GM18873 (cell line): Measurements from ENCODE around the gene NPPA.
A peak's percentile ranks its signal among the peaks of the same experiment; 100 is the strongest.
"Not testable (repeated sequence)": the region's sequence is repeated elsewhere in the genome, so short reads cannot be mapped to it uniquely, and the experiment has no call there.

Experiments
- ATAC-seq: cut with Tn5 transposase; IDR thresholded peaks from one replicate; pipeline ENCODE4 v1.9.1; 2021; ENCODE audit warnings: mild to moderate bottlenecking, moderate library complexity, moderate number of reproducible peaks; ENCODE audit not compliant: unreplicated experiment, low FRiP score

NPPA gene

DNA sequence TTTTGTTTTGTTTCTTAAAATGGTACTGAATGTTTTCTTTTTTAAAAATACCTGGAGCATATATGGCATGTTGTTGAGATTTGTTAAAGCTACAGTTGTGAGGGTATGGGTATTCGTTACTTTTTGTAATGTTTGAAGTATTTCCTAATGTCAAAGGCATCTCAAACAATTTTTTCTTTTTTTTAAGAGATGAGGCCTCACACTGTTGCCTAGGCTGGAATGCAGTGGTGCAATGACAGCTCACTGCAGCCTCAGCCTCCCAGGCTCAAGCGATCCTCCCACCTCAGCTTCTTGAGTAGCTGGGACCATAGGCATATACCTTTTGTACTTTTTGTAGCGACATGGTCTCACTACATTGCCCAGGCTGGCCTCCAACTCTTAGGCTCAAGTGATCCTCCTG, 25.5 kb downstream of the NPPA start:
- no peak for ATAC-seq

DNA sequence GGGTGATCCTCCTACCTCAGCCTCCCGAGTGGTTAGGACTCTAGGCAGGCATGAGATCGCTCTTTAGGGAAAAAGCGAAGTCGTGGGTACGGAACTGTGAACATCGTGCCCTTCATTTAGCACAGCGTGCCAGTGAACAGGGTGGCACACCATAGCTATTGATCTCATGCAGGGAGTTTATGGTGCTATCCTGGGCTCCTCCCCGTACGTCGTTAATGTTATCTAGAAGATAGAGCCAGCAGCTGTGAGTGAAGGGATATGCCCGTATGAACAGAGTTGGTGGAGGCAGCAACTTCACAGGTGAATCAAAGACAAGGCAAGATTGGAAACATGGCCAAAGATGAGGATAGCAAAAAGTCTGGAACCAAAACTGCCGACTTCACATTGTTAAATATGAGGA, 30.4 kb downstream of the NPPA start:
- no peak for ATAC-seq

DNA sequence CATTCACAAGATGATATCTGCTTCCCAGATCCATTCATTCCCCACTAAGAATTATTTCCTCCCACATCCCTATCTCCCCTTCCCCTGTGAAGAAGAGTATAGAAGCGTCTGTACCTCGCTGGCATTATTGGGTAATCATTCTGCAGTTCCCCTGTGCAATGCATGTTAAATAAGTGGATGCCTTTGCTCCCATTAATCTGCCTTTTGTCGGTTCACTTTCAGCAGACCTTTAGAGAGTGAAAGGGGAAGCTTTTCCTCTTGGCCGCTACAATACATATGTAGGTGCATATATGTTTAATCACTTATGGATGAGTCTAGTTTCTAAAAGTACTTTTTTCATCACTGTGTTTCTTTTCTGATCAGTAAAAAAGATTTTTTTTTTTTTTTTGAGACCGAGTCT, 34.6 kb downstream of the NPPA start:
- no peak for ATAC-seq

GRCh38 chr1:11807133-11807532, 40.5 kb downstream of the NPPA start:
- no peak for ATAC-seq

DNA sequence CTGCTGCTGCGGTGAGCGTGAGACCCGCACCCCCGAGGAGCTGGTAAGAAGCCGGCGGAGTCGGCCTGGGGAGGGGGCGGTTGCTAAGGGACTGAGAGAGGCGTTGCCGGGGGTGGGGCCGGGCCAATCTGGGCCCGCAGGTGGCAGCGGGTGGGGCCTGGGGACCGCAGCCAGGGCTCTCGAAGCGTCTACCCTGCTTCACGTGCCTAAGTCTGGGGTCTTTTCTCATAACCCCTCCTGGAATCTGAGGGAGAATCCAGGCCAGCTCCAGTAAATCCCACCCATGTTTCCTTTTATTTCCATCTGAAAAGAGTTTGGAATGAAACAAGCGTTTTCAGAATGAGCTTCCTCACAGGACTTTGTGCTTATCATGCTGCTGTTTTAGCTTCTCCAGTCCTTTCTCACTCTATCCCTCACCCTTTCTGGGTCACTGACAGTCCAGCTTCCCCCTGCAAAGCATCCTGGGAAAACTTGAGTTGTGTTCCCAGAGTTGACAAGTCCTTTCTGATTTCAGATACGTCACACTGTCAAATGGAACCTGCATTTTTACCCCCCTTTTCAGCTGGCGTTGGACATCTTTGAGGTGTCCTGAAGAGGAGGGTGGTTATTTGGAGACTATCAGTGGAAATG, 41.2 kb downstream of the NPPA start:
- ATAC-seq, result peak; percentile 26

DNA sequence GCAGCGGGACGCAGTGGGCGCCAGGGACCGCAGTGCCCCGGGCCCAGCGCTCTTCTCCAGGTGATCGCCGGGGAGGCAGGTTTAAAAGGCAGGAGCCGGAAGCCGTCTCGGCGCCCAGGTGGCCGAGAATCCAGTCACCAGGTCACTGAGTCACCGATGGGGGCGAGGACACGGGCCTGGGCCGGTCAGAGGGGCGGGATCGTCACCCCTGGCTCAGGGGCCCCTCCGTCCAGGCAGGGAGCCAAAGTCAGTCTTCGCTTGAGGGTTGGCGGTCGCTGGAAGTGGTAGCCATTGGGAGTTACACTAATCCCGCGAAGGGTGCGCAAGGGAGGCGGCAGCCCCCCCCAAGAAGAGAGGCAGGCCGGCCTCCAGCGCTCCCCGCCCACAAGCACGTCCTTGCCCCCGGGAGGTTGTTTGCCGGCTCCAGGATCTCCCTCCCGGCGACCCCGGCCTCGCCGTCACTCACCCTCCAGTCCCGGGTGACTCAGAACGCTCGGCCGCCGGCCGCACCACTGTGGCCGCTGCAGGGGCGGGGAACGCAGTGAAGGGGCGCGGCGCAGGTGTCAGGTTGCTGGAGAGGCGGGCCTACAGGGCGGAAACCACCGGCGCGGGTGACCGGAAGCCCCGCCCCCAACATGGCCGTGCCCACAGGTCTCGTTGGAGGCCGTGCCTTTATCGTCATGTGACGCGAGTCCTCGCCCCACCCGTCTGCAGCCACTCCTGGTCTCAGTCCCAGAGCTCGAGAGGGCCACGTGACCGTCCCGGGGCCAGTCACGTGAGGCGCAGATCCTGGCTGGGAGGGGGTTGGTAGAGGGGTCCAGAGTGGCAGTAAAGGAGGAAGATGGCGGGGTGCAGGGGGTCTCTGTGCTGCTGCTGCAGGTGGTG, 41.9 kb downstream of the NPPA start, which contains the start of the genes CLCN6 and MTHFR:
CLCN6 (plus strand) TSS at position 770 of the 885 bp plus-strand sequence; CDS start at position 842, 72 bp downstream.
MTHFR (minus strand) TSS at position 543 of the 885 bp plus-strand sequence. CDS start 2,848 bp downstream, outside the sequence.
- ATAC-seq, result peak; percentile 88

- no peak for ATAC-seq
Measured at GRCh38 chr1:11804666-11805421, 42.7 kb downstream of the NPPA start.

DNA sequence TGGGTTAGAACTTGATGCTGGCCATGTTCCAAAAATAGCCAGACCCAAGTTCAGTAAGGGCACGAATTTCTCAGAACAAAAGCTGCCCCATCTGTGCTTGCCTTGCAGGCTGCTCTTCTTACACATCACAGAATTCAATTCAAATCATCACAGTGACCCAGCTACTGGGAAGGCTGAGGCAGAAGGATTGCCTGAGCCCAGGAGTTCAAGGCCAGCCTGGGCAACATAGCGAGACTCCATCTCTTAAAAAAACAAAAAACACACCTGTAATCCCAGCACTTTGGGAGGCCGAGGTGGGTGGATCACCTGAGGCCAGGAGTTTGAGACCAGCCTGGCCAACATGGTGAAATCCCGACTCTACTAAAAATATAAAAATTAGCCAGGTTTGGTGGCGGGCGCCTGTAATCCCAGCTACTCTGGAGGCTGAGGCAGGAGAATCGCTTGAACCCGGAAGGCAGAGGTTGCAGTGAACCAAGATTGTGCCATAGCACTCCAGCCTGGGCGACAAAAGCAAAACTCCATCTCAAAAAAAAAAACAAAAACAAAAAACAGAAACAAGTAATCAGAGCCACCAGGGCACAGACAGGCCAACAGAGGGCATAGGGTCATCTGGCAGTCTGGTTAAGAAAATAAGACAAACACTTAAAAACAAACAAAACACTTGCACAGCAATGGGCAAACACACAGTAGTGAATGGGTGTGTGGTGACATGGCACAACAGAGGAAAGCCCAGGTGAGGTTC, 43.5 kb downstream of the NPPA start:
- ATAC-seq, result not testable (repeated sequence)

- no peak for ATAC-seq
Measured at GRCh38 chr1:11802973-11803885, 44.4 kb downstream of the NPPA start.

- ATAC-seq, result no peak
Measured at GRCh38 chr1:11802616-11802972, 45.0 kb downstream of the NPPA start.

- no peak for ATAC-seq
Measured at GRCh38 chr1:11800756-11801433, 46.7 kb downstream of the NPPA start.

DNA sequence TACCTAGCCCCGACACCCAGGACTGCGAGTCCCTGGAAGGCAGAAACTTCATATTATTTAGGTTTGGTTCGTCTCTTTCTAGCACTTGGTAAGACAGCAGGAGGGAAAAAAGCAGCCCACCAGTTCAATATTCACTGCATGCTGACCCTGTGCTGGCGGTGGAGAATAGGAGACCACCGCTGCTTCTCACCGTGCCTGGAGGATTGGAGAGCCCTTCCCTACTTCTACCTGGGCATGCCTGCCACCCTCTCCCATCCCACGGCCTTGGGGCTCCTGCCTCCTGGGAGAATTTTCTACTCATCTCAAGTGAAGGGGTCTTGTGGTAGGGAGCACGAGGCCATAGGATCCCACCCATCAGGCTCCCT, 47.2 kb downstream of the NPPA start:
- ATAC-seq, result no peak

GRCh38 chr1:11799896-11800295, 47.7 kb downstream of the NPPA start:
- no peak for ATAC-seq

DNA sequence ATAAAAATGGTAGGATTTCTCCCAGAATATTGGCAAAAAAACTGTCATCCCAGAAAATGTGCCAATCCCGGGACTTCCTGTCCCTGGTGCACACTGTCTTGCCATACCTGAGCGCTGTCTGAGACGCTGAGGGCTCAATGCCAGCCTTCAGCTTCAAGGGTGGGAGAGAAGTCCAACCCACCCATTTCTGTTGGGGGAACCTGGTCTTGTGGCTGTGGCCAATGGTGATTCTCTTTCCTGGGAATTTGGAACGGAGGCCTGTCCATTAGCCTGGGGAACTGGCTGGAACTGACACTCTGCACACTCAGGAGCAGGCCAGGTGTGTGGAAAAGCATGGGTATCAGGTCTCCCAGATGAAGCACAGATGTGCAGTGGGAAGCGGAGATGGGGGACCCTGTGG, 48.5 kb downstream of the NPPA start:
- no peak for ATAC-seq

GRCh38 chr1:11797525-11798216, 49.9 kb downstream of the NPPA start:
- ATAC-seq, result no peak

DNA sequence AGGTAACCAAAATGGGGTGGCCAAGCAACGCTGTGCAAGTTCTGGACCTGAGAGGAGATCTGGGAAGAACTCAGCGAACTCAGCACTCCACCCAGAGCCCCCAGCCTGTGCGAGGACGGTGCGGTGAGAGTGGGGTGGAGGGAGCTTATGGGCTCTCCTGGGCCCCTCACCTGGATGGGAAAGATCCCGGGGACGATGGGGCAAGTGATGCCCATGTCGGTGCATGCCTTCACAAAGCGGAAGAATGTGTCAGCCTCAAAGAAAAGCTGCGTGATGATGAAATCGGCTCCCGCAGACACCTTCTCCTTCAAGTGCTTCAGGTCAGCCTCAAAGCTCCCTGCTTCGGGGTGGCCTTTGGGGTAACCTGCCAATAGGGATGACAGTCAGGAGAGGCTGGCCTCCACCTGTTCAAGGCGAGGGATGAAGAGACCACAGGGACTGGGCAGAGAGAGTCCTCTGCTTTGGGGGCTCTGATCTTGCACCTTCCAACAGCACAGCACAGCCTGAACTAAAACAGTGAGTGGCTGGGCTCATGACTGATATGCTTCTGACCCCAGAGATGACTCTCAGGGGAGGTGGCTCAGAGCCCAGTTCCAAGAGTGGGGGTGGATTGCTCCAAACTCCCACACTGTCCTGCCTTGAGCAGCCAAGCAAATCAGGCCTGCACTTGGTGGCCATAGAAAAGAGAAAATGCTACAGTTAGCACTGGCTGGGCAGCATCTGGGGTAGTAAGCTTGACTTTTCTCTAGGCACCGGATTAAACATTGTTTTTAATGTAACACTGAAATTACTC, 51.4 kb downstream of the NPPA start:
- no peak for ATAC-seq
